Measurements from ENCODE around the gene DGCR2. TPM values are rescaled to one million over a fixed set of nuclear protein-coding genes. Genes with fewer than 3 reads are reported as not detected.

The DGCR2 gene
- total RNA-seq, 1 donor from 2014 or later = 20.6 TPM

DNA sequence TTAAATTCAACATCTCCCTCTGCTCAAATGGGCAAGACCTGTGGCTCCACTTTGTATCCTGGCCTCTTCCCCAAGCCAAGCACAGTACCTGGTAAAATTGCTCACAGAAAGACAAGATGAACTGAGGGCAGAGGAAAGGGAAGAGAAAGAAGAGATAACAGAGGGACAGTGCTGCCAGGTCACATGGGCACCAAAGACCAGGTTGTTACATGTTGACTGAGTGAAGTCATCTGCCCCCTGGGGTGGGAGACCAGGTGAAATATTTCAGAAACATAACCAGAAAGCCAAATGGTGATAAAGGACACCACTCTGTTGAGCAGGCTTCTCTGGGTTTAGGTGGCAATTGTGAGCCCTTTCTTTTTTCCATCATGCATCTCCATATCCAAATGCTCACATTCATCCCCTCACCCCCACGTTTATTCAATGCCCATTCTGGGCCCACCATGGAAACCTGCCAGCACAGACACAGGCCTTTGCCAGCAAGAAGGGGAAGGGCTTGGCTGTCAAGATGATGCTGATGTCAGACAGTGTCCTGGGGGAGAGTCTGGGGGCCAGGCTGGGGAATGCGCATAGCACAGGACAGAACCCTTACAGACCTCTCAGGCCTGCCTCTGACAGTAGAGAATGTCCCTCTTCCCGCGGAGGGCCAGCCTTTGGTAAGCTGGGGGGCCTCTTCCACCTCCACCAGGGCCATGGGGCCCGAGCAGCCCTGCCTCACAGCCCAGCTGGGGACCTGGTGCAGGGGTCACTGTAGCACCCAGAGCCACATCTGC, 51.6 kb downstream of the DGCR2 start:
- Histone ChIP-seq H4K20me1 (ENCODE audit: low read depth) (peaks cover 29% of the 10 kb centered on the region), H3K4me1 (no peaks in the 10 kb centered on the region), H3K4me2 (no peak overlapping the region), H3F3A (ENCODE audit: low read depth) (no peaks in the 10 kb centered on the region), H3K36me3 (no peaks in the 10 kb centered on the region), H2AFZ (replicated peaks) (no peak overlapping the region), H3K27me3 (no peaks in the 10 kb centered on the region), H3K79me2 (ENCODE audit: low read depth) (peaks cover 20% of the 10 kb centered on the region), H3K9me3 (ENCODE audit: low read depth) (no peaks in the 10 kb centered on the region), H3K4me3 (no peak overlapping the region), H3K27ac (no peak overlapping the region), H3K9ac (no peak overlapping the region)
- peaks cover 15% of the 10 kb centered on the region for H3K36me3 Mint-ChIP-seq
- no peak overlapping the region for H3K27ac Mint-ChIP-seq
- no peaks in the 10 kb centered on the region for H3K9me3 Mint-ChIP-seq
- H3K4me1 Mint-ChIP-seq = no peaks in the 10 kb centered on the region
- H3K4me3 Mint-ChIP-seq = no peak overlapping the region
- TF ChIP-seq EZH2 (IDR thresholded peaks at IDR 0.05) = no peak
- no peak for TF ChIP-seq EZH2phosphoT487 (IDR thresholded peaks at IDR 0.05)
- TF ChIP-seq, protein P1, sequence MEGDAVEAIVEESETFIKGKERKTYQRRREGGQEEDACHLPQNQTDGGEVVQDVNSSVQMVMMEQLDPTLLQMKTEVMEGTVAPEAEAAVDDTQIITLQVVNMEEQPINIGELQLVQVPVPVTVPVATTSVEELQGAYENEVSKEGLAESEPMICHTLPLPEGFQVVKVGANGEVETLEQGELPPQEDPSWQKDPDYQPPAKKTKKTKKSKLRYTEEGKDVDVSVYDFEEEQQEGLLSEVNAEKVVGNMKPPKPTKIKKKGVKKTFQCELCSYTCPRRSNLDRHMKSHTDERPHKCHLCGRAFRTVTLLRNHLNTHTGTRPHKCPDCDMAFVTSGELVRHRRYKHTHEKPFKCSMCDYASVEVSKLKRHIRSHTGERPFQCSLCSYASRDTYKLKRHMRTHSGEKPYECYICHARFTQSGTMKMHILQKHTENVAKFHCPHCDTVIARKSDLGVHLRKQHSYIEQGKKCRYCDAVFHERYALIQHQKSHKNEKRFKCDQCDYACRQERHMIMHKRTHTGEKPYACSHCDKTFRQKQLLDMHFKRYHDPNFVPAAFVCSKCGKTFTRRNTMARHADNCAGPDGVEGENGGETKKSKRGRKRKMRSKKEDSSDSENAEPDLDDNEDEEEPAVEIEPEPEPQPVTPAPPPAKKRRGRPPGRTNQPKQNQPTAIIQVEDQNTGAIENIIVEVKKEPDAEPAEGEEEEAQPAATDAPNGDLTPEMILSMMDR (IDR thresholded peaks at IDR 0.05) = no peak
- no peak for DNase-seq (ENCODE audit: low spot score)
- H3K27me3 Mint-ChIP-seq (ENCODE audit: insufficient read depth, low read depth) = no peaks in the 10 kb centered on the region

DNA sequence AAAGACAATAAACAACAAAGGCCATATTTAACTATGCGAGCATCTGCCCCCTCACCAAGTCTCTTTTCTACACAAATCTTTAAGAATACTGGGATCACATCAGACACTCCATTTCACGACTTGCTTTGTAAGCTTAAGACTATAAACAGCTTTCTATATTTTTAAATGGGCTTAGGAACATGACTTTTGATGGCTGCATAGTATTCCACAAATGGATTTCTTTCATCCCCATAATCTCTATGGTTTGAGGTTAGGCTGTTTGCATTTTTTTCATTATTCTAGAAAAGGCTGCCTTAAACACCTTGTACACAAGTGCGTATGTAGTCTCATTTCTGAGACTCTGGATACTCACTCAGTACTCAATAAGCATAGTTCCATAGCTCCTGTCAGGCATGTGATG, 52.8 kb downstream of the DGCR2 start:
- Mint-ChIP-seq H3K9me3 (no peaks in the 10 kb centered on the region), H3K27ac (no peak overlapping the region), H3K27me3 (ENCODE audit: insufficient read depth, low read depth) (peaks cover 2% of the 10 kb centered on the region), H3K4me3 (no peak overlapping the region), H3K4me1 (no peaks in the 10 kb centered on the region), H3K36me3 (peaks cover 19% of the 10 kb centered on the region)
- H3F3A ChIP-seq (ENCODE audit: low read depth) = no peaks in the 10 kb centered on the region
- H2AFZ ChIP-seq (replicated peaks) = no peak overlapping the region
- H3K4me3 ChIP-seq = no peak overlapping the region
- H3K9me3 ChIP-seq (ENCODE audit: low read depth) = no peaks in the 10 kb centered on the region
- H3K4me2 ChIP-seq = no peak overlapping the region
- no peaks in the 10 kb centered on the region for H3K36me3 ChIP-seq
- H3K27ac ChIP-seq = no peak overlapping the region
- no peaks in the 10 kb centered on the region for H3K4me1 ChIP-seq
- peaks cover 29% of the 10 kb centered on the region for H4K20me1 ChIP-seq (ENCODE audit: low read depth)
- H3K27me3 ChIP-seq = no peaks in the 10 kb centered on the region
- TF ChIP-seq EZH2phosphoT487 (IDR thresholded peaks at IDR 0.05) (no peak), EZH2 (IDR thresholded peaks at IDR 0.05) (no peak)
- TF ChIP-seq, protein P1 (IDR thresholded peaks at IDR 0.05) = no peak
- no peak for DNase-seq (ENCODE audit: low spot score)
- peaks cover 20% of the 10 kb centered on the region for H3K79me2 ChIP-seq (ENCODE audit: low read depth)
- H3K9ac ChIP-seq = no peak overlapping the region

DNA sequence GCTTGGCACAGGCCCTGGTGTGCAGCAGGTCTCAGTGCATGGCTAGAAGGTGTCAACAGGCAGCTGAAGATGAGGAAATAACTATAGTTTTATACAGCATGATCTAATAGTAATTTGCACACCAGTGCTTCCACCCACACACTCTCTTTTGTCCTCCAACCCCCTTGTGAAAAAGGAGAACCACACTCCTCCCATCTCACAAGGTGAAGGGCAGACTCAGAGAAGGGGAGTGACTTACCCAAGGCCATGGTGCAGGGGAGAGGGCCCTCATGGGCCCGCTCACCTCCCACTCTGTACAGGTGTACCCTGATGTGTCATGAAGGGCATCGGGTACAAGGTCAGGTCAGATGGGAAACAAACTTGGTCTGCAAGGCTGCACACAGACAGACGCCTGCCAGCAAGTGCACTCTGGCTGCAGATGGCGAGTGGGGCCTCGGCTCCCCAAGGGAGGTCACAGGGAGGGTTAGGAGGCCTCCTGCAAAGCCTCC, 53.4 kb downstream of the DGCR2 start:
- no peaks in the 10 kb centered on the region for H3K4me1 Mint-ChIP-seq
- peaks cover 15% of the 10 kb centered on the region for H3K79me2 ChIP-seq (ENCODE audit: low read depth)
- H4K20me1 ChIP-seq (ENCODE audit: low read depth) = peaks cover 29% of the 10 kb centered on the region
- H3K9ac ChIP-seq = no peak overlapping the region
- peaks cover 19% of the 10 kb centered on the region for H3K36me3 Mint-ChIP-seq
- DNase-seq (ENCODE audit: low spot score) = no peak
- H3K4me3 Mint-ChIP-seq = no peak overlapping the region
- peaks cover 2% of the 10 kb centered on the region for H3K27me3 Mint-ChIP-seq (ENCODE audit: insufficient read depth, low read depth)
- no peaks in the 10 kb centered on the region for H3K9me3 ChIP-seq (ENCODE audit: low read depth)
- H3F3A ChIP-seq (ENCODE audit: low read depth) = no peaks in the 10 kb centered on the region
- H3K27ac Mint-ChIP-seq = no peak overlapping the region
- TF ChIP-seq, protein P1 (IDR thresholded peaks at IDR 0.05) = no peak
- TF ChIP-seq EZH2 (IDR thresholded peaks at IDR 0.05) = no peak
- TF ChIP-seq EZH2phosphoT487 (IDR thresholded peaks at IDR 0.05) = no peak
- no peaks in the 10 kb centered on the region for H3K36me3 ChIP-seq
- H3K9me3 Mint-ChIP-seq = no peaks in the 10 kb centered on the region
- no peak overlapping the region for H3K4me3 ChIP-seq
- H3K27ac ChIP-seq = no peak overlapping the region
- no peaks in the 10 kb centered on the region for H3K4me1 ChIP-seq
- no peaks in the 10 kb centered on the region for H3K27me3 ChIP-seq
- no peak overlapping the region for H3K4me2 ChIP-seq
- H2AFZ ChIP-seq (replicated peaks) = no peak overlapping the region
